HG02884 (cell line): ENCODE data around the gene CCDC194.

Experiments used
- ATAC-seq: cut with Tn5 transposase; IDR thresholded peaks from one replicate; pipeline ENCODE4 v1.9.1; 2021; ENCODE audit warnings: mild to moderate bottlenecking, moderate library complexity; ENCODE audit not compliant: unreplicated experiment

The CCDC194 gene

GRCh38 chr19:17393914-17394313 is at the start of gene CCDC194:
CCDC194 (minus strand) TSS chr19:17394196; CDS start chr19:17394158, 38 bp downstream.
- no peak for ATAC-seq

- ATAC-seq, result no peak
These were observed 47.4 kb upstream of the CCDC194 start for GRCh38 chr19:17441241-17442021.

- no peak for ATAC-seq
These were observed 42.9 kb upstream of the CCDC194 start for GRCh38 chr19:17436874-17437267.

- no peak for ATAC-seq
These were observed 42.3 kb upstream of the CCDC194 start for GRCh38 chr19:17436094-17436873.

- ATAC-seq, result no peak
These were observed 41.2 kb upstream of the CCDC194 start for GRCh38 chr19:17435218-17435617.

GRCh38 chr19:17431417-17431816 is 37.4 kb upstream of the CCDC194 start:
- ATAC-seq, result no peak

GRCh38 chr19:17429641-17430113 is 35.7 kb upstream of the CCDC194 start:
- no peak for ATAC-seq

GRCh38 chr19:17424743-17425365 is 30.9 kb upstream of the CCDC194 start:
- ATAC-seq, result no peak

GRCh38 chr19:17423429-17424208 is 29.6 kb upstream of the CCDC194 start:
- no peak for ATAC-seq

GRCh38 chr19:17421942-17422341 is 27.9 kb upstream of the CCDC194 start:
- no peak for ATAC-seq

GRCh38 chr19:17420475-17420924 is 26.5 kb upstream of the CCDC194 start:
- ATAC-seq, result peak; percentile 9

- ATAC-seq, result peak; percentile 81
These were observed 25.9 kb upstream of the CCDC194 start, which contains the start of gene MVB12A for GRCh38 chr19:17419621-17420474. MVB12A (plus strand) TSS chr19:17420047; CDS start chr19:17420136, 89 bp downstream.

- ATAC-seq, result no peak
These were observed 25.2 kb upstream of the CCDC194 start for GRCh38 chr19:17419154-17419620.

- no peak for ATAC-seq
These were observed 24.7 kb upstream of the CCDC194 start for GRCh38 chr19:17418710-17419109.

GRCh38 chr19:17415121-17415520 is 21.1 kb upstream of the CCDC194 start:
- no peak for ATAC-seq

GRCh38 chr19:17414097-17414496 is 20.1 kb upstream of the CCDC194 start:
- ATAC-seq, result no peak

- ATAC-seq, result no peak
These were observed 17.8 kb upstream of the CCDC194 start for GRCh38 chr19:17411801-17412200.

GRCh38 chr19:17409990-17410389 is 16.0 kb upstream of the CCDC194 start:
- no peak for ATAC-seq

GRCh38 chr19:17406887-17407196 is 12.8 kb upstream of the CCDC194 start:
- ATAC-seq, result no peak
